Cerebellar nuclear complex (tissue), 1 donor: ENCODE data around the gene BTNL3.
"Not testable (repeated sequence)": the region's sequence is repeated elsewhere in the genome, so short reads cannot be mapped to it uniquely, and the experiment has no call there.

Experiments
- DNase-seq, 2 experiments: peaks; one replicate each; lab custom pipeline; 2025; lab: John Stamatoyannopoulos, UW

The BTNL3 gene

GRCh38 chr5:181020688-181021087 lies 32.0 kb downstream of the BTNL3 start:
- no peak for DNase-seq

GRCh38 chr5:181024245-181025064 lies 35.8 kb downstream of the BTNL3 start:
- DNase-seq = no peak

- no peak for DNase-seq
Measured at GRCh38 chr5:181027452-181028031, 38.9 kb downstream of the BTNL3 start.

DNA sequence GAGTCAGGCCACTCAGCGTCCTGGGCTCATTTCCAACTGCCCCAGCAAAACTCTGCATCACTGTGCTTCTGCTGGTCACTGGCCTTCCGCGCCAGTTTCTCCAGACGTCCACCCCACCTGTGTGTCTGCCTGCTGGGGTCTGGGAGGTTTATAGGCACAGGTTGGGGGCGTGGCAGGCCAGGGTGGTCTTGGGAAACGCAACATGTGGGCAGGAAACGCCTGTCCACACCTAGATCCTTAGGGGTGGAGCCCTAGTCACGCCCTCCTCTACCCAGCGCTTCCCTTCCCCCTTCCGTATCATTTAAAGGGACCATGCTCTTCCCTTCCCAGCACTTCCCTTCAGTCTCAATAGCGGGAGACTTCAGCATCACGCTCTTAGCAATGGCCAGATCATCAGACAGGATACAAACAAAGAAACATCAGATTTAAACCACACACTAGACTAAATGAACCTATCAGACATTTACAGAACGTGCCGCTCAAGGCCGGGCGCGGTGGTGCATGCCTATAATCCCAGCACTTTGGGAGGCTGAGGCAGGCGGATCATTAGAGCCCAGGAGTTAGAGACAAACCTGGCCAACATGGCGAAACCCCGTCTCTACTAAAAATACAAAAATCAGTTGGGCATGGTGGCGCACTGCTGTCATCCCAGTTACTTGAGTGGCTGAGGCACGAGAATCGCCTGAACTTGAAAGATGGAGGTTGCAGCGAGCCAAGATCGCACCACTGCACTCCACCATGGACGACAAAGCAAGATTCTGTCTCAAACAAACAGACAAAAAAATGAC lies 39.6 kb downstream of the BTNL3 start:
- no peak for DNase-seq

GRCh38 chr5:181031716-181032115 lies 43.1 kb downstream of the BTNL3 start:
- DNase-seq = no peak

DNA sequence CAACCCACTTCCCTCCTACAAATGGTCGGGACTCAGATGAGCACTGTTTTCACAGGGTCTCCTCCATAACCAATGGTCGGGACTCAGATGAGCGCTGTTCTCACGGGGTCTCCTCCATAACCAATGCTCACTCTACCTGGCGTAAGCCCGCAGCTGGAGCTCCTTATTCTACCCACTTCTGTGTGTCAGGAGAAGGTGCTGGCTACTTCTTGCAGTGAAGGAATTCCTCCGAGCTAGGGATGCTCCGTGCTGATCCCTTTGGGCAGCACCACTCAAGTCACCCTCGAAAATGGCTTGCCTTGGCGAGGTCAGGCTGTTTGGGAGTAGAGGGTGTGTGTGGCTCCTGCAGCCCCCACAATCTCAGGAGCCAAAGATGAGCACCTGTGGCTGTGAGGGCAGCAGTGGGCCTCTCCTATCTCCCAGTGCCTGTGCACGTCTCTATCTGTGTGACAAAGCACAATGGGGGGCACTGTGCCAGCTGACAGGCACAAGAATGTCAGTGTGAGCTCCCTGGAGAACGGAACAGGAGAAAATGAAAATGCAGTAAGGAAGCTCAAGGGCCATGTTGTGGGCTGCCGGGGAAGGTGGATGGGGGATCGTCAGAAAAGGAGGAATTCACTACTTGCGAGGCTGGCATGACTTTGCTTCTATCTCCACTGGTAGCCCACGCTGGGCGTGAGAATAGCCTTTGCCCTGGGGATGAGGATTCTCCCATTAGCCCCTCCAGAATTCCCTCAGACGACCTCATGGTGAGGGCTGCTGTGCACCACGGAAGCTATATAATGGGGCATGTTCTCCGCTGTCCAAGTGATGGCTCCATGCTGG lies 47.6 kb downstream of the BTNL3 start:
- DNase-seq = no peak

DNA sequence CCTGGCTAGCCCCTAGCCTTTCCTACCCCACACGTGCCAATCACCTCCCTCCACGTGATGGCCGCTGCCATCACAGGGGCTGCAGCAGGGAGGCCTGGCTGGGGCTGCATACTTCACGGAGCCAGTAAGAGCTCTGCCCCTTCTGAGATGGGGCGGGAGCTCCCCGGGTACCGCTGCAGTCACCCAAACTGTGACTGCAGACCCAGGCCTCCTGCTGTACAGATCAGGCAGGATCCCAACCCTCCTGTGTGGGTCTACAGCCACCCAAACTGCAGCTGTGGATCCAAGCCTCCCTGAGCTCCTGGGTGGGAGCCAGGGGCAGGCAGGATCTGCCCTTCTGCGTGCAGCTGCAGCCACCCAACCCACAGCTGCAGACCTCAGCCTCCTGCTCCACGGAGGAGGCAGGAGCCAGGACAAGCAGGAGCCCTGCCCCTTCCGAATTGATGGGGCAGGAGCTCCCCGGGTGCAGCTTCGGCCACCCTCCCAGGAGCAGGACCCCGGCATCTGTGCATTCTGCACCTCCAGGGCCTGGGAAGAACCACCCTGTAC lies 48.2 kb downstream of the BTNL3 start:
- no peak for DNase-seq

GRCh38 chr5:181037365-181037861 lies 48.8 kb downstream of the BTNL3 start:
- DNase-seq = no peak

DNA sequence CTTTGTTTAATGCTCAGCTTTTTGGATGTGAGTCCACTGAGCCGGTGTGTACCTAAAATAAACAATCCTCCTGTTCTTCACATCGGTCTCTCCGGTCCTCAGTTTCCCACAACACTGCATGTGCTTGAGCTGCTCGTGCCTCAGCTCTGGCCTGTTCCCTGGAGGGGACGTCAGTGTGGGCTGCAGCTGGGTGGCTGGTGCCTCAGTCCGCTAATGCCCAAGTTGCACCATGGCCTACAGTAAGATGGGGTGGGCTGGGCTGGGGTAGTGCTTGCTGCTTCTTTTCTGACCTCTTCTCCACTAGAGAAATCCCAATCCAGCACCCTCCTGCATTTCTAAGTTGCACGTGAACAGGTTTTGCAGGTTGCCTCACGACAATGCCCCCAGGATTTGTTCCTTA lies 50.8 kb downstream of the BTNL3 start:
- no peak for DNase-seq

DNA sequence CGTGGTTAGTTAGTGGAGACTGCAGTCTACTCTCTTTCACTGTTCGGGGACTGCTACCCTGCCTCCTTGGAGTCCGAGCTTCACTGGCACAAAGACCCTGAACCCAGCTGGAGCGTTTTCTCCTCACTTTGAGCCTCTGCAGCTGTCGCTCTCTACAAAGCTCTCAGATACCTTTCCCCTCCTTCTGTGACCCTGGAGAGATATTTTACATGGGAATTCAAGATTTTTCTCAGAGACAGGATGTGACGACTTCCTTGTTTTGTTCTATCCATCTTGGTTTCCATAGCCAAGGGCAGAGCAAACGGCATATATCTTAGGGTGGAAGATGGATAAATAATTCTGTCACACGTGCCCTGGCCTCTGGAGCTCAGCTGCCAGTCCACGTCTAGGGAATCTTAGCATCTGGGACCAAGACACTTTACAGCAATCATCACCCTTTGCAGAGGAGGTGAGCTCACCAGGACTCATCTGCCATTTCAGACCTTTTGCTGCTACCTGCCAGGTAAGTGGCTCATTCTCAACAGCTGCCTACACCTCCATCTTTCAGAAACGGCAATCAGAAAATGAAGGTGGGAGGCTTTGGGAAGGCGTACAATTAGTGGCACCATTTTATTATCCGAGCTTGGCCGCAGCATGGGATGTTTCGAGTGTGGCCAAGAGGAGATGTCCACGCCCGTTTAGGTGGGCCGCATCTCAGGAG lies 51.4 kb downstream of the BTNL3 start, which contains the start of gene BTNL9:
Gene BTNL9, plus strand, starts transcription at position 336 of the 700 bp plus-strand sequence. CDS start 5,224 bp downstream, outside the sequence.
- no peak for DNase-seq

DNA sequence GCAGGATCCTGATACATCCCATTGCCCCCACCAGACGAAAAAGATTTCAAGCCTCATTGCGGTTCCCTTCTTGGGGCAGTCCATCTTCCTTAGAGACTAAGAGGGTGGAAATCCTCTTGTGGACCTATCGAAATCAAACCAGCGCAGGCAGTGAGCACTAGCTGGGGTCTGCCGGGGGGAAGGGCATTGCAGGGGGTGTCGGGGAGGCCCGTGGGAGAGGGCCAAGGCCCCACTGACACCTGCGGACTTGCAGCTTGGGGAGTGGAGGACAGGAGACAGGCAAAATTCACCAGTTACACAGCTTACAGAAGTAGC lies 51.9 kb downstream of the BTNL3 start:
- DNase-seq = no peak

- DNase-seq = no peak
Measured at GRCh38 chr5:181041043-181041442, 52.4 kb downstream of the BTNL3 start.

GRCh38 chr5:181042036-181042713 lies 53.5 kb downstream of the BTNL3 start:
- DNase-seq = no peak

DNA sequence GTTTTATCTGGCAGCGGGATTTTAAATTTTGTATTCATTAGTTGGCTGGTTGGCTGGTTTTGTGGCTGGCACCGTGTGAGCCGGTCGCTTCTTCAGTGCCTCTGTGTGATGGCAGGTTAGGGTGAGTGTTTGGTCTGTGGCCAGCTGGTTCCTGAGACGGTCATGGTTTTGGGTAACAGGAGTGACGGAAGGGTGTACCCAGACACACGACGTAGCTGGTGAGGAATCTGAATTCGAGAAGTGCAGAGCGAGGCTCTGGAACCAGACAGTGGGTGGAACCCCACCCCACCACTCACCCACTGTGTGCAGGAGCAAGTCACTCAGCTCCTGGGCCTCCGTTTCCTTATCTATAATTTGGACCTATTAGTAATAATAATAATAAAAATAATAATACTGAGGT lies 54.1 kb downstream of the BTNL3 start:
- DNase-seq = no peak

DNA sequence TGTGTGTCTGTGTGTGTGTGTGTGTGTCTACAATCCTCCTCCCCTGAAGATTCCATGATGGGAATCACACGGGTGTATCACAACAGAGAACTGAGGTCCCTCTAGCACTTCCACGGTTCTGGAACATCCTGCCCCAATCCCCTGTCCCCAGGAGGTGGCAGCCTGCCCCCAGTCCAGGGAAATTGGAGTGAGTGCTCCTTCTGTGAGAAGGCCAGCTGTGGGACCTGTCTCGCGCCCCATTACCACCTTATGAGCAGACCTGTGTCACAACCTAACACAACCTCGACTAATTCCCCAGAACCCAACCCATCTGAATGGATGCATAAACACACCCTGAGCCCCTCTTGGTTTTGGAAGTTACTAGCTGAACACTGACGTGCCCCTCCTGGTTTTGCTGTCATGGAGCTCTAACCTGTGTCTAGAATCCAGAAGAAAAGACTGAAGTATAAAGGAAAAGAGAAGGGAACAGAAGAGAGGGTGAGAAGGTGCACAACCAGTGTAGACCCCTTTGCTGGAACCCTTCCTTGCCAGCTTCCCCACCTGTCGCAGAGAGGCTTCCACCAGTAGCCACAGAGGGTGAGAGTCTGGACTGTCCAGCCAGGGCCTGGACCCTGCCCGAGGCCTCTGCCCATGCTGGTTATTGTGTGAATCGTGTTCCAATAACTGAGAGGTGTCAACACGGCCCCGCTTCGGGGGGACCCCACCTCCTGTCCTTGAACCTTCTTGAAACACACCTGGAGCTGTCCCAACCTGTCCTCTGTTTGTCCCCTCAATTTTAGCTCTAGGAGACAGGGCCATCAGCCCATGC lies 54.8 kb downstream of the BTNL3 start:
- DNase-seq = no peak

DNA sequence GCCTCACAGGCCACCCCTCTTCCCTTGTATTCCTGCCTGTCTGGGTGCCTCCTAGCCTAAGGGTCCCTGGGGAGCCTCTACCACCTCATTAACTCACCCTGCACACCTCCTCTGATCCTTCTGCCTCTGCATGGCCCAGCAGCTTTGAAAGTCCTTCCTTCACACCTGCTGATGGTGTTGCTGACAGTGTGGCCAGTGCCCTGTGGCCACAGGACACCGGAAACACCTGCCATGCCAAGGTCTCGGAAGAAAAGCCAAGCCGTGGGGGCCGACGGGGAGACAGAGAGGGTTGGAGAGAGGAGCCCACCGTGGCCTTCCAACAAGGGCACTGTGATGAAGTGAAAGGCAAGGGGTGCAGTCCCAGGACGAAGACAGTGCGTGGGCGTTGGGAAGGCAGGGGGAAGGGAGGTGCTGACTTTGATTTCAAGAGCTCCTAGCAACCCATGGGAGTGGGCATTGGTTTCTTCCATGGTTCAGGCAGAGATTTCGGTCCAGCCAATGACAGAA lies 55.5 kb downstream of the BTNL3 start:
- no peak for DNase-seq

DNA sequence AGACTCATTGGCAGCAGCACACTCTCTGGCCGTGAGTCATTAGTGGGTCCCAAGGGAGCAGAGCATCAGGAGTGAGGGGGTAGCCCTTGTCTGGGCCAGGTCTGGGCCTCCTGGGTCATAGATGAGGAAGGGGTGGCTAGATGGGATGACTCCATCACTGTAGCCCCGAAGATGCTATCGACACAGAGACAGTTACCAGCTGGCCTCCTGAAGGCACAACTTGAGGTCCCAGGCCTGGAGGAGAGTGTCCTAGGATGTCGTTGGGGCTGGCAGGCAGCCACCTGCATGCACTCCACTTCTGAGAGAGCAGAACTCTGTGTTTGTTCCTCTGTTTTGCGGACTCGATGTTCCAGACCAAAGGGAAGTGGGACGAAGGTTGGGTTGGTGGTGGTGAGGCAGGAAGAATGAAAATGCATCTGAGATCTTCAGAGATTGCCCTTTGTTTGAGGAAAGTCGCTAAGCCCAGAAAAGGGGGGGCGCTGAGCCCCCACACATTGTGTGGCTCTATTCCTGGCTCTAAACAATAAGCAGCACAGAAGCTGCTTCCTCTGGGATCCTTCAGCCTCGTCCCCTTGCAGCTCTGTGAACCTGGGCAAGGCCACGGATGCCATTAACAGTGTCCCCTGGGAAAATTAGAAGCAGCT lies 56.1 kb downstream of the BTNL3 start:
- no peak for DNase-seq

DNA sequence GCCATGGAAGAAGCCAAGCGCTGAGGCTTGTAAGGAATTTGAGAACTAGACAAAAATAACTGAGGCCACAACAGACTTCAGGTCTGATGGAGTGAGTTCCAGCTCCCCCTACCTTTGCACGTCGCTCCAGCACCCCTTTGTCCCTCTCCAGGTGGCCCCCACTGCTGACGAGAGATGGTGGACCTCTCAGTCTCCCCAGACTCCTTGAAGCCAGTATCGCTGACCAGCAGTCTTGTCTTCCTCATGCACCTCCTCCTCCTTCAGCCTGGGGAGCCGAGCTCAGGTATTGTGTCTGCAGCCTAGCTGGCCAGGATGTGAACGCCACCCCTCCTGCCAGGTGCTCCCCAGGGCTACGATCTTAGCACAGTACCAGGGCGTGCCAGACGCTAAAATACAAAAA lies 56.7 kb downstream of the BTNL3 start:
- no peak for DNase-seq

DNA sequence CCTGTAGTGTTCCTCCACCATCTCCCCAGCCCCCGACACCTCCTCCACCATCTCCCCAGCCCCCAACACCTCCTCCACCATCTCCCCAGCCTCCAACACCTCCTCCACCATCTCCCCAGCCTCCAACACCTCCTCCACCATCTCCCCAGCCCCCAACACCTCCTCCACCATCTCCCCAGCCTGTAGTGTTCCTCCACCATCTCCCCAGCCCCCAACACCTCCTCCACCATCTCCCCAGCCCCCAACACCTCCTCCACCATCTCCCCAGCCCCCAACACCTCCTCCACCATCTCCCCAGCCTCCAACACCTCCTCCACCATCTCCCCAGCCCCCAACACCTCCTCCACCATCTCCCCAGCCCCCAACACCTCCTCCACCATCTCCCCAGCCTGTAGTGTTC lies 57.2 kb downstream of the BTNL3 start:
- DNase-seq = not testable (repeated sequence)
